Stimulated activated CD8-positive, alpha-beta memory T cell treated with anti-CD3 and anti-CD28 coated beads, Interleukin-15, amount 100 ng/mL, for 48 hours (primary cell): ENCODE data around the gene CD6.

Experiments
- DNase-seq, 2 donors: peaks; one replicate each; pipeline ENCODE4 v3.0.0-alpha.2; 2020; ENCODE audit warnings: low read depth in 2 of 2

Gene CD6, protein sequence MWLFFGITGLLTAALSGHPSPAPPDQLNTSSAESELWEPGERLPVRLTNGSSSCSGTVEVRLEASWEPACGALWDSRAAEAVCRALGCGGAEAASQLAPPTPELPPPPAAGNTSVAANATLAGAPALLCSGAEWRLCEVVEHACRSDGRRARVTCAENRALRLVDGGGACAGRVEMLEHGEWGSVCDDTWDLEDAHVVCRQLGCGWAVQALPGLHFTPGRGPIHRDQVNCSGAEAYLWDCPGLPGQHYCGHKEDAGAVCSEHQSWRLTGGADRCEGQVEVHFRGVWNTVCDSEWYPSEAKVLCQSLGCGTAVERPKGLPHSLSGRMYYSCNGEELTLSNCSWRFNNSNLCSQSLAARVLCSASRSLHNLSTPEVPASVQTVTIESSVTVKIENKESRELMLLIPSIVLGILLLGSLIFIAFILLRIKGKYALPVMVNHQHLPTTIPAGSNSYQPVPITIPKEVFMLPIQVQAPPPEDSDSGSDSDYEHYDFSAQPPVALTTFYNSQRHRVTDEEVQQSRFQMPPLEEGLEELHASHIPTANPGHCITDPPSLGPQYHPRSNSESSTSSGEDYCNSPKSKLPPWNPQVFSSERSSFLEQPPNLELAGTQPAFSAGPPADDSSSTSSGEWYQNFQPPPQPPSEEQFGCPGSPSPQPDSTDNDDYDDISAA

DNA sequence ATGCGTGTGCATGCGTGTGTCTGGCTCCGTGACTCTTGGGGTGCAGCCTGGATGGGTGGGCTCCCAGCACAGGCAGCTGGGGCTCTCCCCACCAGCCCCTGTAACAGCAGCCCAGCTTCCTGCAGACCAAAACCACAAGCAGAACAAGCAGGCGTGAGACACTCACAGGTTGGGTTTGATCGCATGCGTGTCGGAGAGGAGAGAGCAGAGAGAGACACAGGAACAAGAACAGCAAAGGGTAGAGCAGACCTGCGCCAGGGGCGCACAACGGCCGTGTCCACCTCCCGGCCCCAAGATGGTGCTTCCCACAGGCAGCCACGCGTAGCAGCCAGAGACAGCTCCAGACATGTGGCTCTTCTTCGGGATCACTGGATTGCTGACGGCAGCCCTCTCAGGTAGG, at the start of gene CD6:
Gene CD6, plus strand, starts transcription at position 161 of the 400 bp plus-strand sequence. Its CDS starts 186 bp downstream, at position 347.
- peak in 1 of 2 donors; percentile 56 for DNase-seq

DNA sequence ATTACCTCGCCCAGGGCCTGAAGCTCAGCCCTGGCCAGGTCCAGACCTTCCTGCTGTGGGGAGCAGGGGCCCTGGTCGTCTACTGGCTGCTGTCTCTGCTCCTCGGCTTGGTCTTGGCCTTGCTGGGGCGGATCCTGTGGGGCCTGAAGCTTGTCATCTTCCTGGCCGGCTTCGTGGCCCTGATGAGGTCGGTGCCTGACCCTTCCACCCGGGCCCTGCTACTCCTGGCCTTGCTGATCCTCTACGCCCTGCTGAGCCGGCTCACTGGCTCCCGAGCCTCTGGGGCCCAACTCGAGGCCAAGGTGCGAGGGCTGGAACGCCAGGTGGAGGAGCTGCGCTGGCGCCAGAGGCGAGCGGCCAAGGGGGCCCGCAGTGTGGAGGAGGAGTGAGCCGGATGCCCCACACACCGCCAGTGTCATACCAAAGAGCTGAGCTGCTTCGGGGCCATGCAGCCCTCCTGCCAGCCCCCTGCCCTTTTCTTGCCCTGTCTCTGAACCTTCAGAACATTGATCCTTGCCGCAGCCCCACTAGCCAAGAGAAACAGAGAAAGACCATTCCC, 49.6 kb upstream of the CD6 start:
- no peak for DNase-seq

DNA sequence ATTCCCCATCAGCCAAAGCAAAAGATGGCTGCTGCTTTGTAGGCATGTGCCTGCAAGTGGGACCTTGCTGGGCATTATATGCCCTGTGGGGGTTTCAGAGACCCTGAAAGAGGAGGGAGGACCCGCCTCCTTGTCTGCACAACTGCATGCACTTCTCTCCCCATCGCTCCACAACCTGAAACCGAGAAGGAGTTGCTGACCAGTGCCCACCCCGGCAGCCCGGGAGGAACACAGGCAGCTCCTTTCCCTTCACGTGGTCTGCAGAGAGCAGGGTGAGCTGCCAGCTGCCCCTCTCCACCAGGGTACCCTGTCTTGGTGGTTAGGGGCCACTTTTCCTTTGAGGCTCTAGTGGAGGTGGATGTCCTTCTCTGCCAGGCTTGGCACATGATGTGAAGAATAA, 48.6 kb upstream of the CD6 start:
- DNase-seq, result no peak

DNA sequence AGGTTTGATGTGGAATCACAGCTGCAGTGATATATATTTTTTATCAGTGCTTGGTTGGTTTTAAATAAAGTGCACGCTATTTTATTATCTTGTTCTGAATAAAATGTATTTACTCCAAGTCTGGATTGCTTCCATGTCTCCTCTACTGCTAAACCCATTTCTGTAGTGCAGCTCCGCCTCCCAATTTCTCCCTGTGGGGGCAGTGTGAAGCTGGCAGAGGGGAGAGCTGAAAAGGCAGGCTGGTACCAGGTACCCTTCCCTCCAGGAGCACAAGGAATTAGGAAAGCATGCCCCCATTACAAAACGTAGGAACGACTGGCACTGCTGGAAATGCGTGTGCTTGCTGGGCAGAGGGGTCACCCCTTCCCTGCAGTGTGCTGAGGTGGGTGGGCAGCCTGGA, 48.2 kb upstream of the CD6 start:
- DNase-seq, result no peak

DNA sequence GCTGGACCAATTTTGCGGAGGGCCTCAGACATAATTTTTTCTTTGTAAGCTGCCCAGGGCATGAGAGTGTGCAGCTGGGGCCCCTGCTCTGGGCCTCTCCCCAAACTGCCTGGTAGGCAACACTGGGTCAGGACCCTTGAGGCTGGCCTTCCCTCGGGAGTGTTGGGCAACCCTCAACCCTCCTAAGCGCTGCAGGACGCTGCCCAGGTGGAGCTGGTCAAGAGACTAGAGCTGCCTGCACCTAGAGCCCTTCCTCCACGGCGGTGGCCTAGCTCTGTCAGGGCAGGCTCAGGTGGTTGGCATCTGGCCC, 47.7 kb upstream of the CD6 start:
- DNase-seq, result no peak

DNA sequence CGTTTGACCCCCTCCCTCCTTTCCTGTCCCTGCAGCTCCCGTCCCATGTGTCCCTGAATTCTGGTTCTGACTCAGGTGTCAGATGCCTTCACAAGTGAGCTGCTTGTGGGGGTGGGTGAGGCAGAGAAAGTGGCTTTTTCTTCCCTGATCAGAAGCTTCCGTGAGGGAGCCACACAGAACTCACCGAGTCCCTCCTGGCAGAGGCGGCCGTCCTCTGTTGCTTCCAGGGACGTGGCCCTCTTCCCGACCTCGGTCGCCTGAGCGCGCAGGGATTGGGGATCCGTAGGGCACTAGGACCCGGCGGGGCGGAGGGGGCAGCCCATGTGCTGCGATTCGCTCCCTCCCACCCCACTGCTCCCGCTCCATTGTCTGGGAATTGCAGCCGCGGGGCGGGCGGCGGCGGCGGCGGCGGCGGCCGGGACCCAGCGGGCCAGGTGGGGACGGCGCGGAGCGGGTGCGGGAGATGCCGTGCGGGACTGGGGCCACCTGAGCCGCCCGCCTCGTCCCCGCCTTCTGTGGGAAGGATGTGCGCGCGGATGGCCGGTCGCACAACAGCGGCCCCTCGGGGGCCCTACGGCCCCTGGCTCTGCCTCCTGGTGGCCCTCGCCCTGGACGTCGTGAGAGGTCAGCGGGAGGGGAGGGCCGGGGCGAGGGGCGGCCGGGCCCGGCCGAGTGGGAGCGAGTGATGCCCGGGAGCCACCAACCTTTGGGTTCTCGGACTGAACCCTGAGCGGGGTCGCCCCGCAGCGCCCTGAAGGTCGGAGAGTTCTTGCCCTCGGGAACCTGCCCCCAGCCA, 47.2 kb upstream of the CD6 start, which contains the start of gene TMEM132A:
Gene TMEM132A, plus strand, starts transcription at position 351 of the 796 bp plus-strand sequence. Its CDS starts 174 bp downstream, at position 525.
- no peak for DNase-seq

DNA sequence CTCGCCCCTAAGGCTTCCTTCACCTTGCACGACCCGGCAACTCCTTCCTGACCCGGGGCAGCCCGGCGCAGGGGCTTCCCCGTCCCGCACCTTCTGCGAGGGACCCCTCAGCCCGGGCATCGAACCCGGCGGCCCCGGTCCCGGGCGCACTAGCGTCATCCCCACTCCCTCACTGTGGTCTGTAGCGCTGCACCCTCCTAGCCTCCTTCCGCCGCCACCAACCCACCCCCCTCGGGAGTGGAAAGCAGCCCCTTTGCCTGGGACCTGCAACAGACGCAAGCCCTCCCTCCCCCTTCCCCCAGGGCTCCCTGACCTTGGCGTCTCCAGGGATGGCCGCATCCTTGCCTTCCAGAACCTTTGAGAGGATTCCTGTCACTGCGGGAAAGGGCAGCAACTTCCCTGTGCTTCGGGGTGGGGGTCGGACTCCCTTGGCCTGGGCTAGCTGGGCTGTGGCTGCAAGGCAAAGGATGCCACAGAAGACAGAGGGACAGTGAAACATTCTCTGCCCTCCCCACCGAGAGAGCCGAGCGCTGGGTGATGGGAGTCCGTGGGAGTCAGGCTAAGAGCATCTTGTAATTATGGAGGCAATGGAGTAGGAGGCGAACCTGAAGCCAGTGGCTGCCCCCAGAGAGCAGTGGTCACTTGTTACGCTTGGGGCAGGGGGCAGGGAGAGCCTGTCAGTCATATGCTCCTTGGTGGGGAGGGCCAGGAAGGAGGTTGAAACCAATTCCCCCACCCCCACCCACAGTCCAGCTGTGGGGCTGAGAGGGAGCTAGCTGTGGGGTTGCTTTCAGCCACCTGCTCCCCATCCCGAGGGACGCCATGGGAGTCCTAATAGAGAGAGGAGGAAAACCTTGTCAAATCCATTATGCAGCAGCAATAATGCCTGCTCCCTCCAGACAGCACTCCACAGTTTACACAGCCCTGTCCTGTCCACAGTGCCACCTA, 46.3 kb upstream of the CD6 start:
- no peak for DNase-seq

DNA sequence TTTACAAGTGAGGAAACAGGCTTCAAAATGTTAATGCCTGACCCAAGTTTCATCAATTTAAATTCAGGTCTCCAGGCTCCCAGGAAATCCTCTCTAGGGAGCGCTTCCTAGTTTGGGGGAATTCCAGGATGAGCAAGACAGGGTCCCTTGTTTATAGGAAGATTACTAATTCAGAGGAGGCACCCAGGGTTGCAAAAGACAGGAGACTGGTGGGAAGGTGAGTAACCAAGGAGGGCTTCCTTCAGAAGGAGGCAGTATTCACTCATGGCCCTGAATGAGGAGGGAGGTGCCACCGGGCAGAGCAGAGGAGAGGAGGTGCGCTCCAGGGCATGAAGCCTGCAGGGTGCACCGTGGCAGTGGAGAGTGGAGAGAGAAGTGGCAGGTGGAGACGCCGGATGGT, 45.6 kb upstream of the CD6 start:
- no peak for DNase-seq

DNA sequence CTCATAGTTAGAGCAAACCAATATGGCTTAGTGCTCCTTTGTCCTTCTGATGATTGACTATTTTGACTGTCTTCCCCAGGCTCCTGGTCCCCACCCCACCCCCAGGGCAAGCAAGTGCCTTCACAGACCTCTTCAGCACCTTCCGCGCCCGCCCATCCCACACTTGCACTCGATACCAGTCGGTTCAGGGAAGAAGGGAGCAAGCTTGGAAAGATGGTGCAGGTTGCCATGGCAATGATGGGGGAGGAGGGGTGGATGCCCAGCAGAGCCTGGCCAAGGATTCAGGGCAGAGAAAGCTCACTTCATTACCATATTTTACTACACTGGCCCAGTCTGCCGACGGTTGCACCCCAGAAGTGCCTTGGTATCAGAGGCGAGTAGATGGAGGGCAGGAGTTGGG, 45.0 kb upstream of the CD6 start:
- no peak for DNase-seq

DNA sequence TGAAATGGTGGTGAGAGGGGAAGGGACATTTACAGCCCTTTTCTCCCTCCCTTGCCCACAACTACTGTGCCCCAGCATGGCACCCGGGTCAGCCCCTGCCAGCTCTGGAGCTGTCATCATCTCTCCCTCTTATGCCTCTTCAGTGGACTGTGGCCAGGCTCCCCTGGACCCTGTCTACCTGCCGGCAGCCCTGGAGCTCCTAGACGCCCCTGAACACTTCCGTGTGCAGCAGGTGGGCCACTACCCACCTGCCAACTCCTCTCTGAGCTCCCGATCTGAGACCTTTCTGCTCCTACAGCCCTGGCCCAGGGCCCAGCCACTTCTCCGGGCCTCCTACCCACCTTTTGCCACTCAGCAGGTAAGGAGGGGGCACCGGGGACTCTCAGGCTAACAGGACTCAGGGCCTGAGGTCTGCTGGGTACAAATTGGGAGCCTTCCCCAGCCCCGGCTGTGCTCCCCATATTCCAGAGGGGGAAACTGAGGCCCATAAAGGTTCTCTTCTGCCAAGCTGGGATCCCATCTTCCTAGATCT, 44.4 kb upstream of the CD6 start:
- no peak for DNase-seq

DNA sequence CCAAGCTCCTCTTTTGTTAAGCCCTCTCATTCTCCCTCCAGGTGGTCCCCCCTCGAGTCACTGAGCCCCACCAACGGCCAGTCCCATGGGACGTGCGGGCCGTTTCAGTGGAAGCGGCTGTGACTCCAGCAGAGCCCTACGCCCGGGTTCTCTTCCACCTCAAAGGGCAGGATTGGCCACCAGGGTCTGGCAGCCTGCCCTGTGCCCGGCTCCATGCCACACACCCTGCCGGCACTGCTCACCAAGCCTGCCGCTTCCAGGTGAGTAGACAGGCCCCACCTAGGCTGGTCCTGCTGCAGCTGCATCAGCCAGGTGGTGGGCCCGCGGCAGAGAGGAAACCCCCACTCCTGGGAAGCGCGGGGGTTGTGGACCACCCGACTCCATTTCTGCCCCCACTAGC, 43.9 kb upstream of the CD6 start:
- no peak for DNase-seq

DNA sequence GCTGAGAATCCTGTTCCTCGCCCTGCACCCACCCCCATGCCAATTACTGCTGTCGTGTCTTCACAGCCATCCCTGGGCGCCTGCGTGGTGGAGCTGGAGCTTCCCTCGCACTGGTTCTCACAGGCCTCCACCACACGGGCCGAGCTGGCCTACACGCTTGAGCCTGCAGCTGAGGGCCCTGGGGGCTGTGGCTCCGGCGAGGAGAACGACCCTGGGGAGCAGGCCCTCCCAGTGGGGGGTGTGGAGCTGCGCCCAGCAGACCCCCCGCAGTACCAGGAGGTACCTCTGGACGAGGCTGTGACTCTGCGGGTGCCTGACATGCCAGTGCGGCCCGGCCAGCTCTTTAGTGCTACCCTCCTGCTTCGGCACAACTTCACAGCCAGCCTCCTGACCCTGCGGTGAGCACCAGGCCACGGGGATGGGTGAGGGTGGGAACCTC, 42.9 kb upstream of the CD6 start:
- DNase-seq, result no peak

DNA sequence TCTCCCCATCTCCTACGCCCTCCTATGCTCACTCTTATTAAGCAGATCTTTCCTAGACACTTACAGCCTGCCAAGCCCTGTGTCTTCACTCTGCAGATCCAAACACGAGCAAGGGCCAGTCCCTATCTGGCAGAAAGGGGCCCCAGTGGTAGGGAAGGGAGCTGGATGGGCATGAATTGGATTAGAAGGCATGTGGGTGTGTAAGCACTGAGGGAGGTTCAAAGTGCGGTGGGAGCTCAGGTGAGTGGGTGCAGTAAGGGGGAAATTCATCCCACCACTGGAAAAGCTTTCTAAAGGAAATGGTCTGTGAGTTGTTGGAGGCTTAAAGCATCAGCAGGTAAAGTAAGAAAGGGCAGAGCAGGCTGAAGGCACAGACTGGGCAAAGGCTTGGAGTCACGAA, 41.7 kb upstream of the CD6 start:
- no peak for DNase-seq

DNA sequence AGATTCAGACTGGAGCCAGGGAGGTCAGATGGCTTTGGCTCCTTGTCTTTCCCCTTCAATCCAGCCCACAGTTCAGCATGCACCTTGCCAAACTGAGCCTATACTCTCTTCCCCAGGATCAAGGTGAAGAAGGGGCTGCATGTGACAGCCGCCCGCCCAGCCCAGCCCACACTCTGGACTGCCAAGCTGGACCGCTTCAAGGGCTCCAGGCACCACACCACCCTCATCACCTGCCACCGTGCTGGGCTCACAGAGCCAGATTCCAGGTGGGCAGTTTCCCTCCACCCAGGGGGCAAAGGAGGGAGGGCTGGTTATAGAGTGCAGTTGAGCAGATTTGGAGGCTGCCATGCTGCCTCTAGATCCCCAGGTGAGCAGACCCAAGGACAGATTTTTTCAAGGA, 41.1 kb upstream of the CD6 start:
- DNase-seq, result no peak

DNA sequence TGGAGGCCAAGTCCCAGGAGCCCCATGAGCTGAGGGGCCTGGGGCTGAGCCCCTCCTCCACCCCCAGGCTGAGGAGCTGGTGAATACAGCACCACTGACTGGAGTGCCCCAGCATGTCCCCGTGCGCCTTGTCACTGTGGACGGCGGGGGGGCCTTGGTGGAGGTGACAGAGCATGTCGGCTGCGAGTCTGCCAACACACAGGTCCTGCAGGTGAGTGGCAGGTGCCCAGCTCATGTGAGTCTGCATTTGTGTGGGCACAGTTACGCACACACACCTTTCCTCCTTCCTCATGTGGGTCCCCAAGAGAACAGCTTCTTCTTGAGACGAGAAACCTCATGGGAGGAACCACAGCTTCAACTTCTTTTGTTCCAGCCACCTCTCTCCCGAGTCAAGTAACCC, 39.6 kb upstream of the CD6 start:
- DNase-seq, result no peak

DNA sequence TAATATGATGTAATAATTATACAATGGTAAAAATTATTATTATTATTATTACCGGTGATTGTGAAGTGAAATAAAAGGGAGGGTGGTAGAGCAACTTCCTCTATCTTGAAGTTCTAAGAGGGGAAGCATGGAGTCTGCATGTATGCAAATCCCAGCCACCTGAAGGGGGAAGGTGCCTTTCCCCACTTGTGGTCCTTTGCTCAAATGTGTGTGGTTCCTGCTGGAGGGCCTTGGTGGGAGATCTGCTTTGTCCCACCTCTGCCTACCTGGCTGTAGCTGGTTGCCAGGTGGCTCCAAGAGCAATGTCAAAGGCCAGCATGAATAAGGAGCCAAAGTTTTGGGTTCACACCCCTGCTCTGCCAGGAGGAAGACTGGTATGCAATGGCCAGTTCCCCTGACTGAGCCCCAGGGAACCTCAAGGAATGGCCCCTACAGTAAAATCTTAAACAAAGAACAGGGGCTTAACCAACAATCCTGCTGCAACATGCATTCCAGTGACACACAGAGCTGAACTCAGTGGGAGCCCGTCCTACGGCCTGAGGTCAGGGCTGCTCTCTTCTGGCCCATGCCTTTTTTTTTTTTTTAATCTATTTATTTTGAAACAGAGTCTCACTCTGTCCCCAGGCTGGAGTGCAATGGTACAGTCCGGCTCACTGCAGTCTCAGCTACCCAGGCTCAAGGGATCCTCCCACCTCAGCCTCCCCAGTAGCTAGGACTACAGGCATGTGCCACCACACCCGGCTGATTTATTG, 38.7 kb upstream of the CD6 start:
- no peak for DNase-seq

DNA sequence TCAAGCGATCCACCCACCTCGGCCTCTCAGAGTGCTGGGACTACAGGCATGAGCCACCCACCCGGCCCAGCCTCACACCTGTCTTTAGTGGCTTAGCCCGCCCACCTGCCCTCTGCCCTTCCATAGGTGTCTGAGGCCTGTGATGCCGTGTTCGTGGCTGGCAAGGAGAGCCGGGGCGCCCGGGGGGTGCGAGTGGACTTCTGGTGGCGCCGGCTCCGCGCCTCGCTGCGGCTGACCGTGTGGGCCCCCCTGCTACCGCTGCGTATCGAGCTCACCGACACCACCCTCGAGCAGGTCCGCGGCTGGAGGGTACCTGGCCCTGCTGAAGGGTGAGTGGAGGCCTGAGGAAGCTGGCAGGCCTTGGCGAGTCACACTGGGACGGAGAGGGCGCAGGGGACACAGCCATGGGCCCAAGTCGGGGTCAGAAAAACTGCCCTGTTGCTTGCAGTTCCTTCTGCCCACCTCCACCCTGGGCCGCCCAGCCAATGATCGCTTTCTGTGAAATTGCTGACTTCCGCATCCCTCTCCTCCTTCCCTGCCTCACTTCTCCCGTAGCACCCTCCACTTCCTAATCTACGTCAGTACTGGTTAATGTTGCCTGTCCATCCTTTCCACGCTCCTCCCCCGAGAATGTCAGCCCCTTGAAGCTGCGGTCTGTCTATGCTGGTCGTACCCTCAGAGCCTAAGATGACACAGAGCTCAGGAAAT, 37.9 kb upstream of the CD6 start:
- no peak for DNase-seq

DNA sequence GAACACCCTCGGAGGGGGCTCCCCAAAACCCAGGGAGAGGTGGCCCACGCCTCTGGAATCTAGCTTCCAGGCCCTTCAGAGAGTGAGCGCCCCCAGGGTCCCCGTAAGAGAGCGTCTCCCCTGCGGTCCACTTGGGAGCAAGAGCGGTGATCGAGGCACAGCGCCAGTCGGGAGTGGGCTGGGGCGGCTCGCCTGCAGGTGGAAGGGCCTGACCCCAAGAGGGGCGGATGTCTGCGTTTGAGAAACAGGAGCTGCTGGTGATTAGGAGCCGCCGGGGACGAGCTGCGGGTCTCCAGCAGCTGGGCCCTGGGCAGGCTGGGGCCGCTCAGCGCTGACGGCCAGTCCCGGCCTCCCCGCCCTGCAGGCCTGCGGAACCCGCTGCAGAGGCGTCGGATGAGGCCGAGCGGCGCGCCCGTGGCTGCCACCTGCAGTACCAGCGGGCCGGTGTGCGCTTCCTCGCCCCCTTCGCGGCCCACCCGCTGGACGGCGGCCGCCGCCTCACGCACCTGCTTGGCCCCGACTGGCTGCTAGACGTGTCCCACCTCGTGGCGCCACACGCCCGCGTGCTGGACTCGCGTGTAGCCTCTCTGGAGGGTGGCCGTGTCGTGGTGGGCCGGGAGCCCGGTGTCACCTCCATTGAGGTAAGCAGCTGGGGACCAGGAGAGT, 37.2 kb upstream of the CD6 start:
- DNase-seq, result no peak
